ENCODE results near the gene SEPTIN3.

DNA sequence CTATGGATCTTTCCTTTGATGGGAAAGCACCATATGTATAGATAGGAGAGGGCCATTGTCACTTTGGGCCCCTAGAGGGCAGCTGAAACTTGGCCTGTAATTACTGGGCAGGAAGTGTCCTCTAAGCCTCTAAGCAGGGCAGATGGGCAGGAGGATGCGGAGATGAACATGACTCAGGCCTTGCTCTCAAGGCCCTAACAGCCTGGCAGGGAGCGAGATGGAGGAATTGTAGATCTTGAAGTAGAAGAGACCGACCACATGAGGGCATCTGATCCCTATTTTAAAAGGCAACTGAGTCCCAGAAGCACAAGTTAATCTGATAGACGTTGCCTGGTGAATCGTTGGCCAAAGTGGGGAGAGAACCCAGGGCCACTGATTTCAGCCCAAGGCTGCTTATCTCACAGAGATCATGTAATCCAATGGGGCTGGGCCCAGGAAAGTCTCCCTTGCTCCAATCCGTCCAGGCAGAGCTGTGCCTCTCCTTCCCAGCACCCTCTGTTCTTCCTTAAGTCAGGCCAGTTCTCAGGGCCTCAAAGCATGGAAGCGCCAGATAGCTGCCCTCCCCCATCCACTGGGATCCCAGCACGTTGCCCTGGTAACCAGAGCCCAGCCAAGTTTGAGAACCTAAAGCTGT lies 2.5 kb upstream of the SEPTIN3 start:
- TF ChIP-seq, protein P1, sequence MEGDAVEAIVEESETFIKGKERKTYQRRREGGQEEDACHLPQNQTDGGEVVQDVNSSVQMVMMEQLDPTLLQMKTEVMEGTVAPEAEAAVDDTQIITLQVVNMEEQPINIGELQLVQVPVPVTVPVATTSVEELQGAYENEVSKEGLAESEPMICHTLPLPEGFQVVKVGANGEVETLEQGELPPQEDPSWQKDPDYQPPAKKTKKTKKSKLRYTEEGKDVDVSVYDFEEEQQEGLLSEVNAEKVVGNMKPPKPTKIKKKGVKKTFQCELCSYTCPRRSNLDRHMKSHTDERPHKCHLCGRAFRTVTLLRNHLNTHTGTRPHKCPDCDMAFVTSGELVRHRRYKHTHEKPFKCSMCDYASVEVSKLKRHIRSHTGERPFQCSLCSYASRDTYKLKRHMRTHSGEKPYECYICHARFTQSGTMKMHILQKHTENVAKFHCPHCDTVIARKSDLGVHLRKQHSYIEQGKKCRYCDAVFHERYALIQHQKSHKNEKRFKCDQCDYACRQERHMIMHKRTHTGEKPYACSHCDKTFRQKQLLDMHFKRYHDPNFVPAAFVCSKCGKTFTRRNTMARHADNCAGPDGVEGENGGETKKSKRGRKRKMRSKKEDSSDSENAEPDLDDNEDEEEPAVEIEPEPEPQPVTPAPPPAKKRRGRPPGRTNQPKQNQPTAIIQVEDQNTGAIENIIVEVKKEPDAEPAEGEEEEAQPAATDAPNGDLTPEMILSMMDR (conservative IDR thresholded peaks at IDR 0.05): no peak; the same call in 1 of the 2 replicates
- no peak for TF ChIP-seq ZFX (IDR thresholded peaks at IDR 0.05)

Data from C4-2B (cell line).